GM18909 (cell line): ENCODE results near the gene CERS3.

ENCODE experiments used
- ATAC-seq: cut with Tn5 transposase; IDR thresholded peaks from one replicate; pipeline ENCODE4 v1.9.1; 2021; ENCODE audit warnings: mild to moderate bottlenecking; ENCODE audit not compliant: unreplicated experiment, poor library complexity

The CERS3 gene

GRCh38 chr15:100531823-100532327, 3.1 kb upstream of the CERS3 start:
- no peak for ATAC-seq

GRCh38 chr15:100531204-100531603, 2.5 kb upstream of the CERS3 start:
- ATAC-seq: no peak

- no peak for ATAC-seq
These were observed 806 bp upstream of the CERS3 start for GRCh38 chr15:100529556-100529955.

- no peak for ATAC-seq
These were observed 2.7 kb downstream of the CERS3 start for GRCh38 chr15:100526027-100526481.

- no peak for ATAC-seq
These were observed 3.3 kb downstream of the CERS3 start for GRCh38 chr15:100525436-100525835.

GRCh38 chr15:100524326-100524725, 4.4 kb downstream of the CERS3 start:
- ATAC-seq: no peak

- ATAC-seq: no peak
These were observed 6.8 kb downstream of the CERS3 start for GRCh38 chr15:100521907-100522306.

GRCh38 chr15:100520132-100520921, 8.4 kb downstream of the CERS3 start:
- ATAC-seq: no peak

GRCh38 chr15:100517846-100518245, 10.9 kb downstream of the CERS3 start:
- ATAC-seq: no peak

GRCh38 chr15:100516643-100517512, 11.9 kb downstream of the CERS3 start:
- ATAC-seq: no peak

GRCh38 chr15:100515758-100516157, 13.0 kb downstream of the CERS3 start:
- ATAC-seq: no peak

GRCh38 chr15:100508641-100509300, 20.0 kb downstream of the CERS3 start:
- ATAC-seq: no peak

- no peak for ATAC-seq
These were observed 26.1 kb downstream of the CERS3 start for GRCh38 chr15:100502651-100503050.

GRCh38 chr15:100501117-100501516, 27.6 kb downstream of the CERS3 start:
- no peak for ATAC-seq

GRCh38 chr15:100500226-100500990, 28.3 kb downstream of the CERS3 start:
- ATAC-seq: no peak

- ATAC-seq: no peak
These were observed 32.9 kb downstream of the CERS3 start for GRCh38 chr15:100495861-100496260.

GRCh38 chr15:100493213-100493612, 35.5 kb downstream of the CERS3 start:
- no peak for ATAC-seq

GRCh38 chr15:100484443-100484842, 44.3 kb downstream of the CERS3 start:
- ATAC-seq: no peak

GRCh38 chr15:100483370-100483769, 45.4 kb downstream of the CERS3 start:
- ATAC-seq: no peak

- no peak for ATAC-seq
These were observed 51.9 kb downstream of the CERS3 start for GRCh38 chr15:100476805-100477204.
